Kidney tubule cell (primary cell): ENCODE measurements around the gene P2RY12.

Experiments used
- DNase-seq: peaks from one replicate; pipeline ENCODE4 v3.0.0-alpha.2; 2018; ENCODE audit warnings: low spot score

The P2RY12 gene

DNA sequence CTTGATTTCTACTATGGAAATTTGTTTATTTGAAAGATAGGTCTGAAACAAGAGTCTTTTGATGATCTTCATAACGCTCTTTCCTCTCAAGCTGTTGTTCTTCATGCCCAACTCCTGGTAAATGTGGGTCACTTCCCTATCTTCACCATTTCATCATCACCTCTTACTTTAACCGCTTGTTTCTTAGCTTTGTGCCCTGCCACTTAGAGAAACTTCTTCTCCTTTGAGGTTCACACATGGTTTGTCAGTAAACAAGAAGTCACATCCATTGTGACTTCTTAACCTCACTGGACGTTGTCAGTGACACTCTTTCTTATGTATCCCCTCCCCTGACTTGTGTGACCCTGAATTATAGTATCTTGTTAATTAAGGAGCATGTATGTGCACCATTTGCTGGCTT is 38.3 kb downstream of the P2RY12 start:
- DNase-seq: no peak

DNA sequence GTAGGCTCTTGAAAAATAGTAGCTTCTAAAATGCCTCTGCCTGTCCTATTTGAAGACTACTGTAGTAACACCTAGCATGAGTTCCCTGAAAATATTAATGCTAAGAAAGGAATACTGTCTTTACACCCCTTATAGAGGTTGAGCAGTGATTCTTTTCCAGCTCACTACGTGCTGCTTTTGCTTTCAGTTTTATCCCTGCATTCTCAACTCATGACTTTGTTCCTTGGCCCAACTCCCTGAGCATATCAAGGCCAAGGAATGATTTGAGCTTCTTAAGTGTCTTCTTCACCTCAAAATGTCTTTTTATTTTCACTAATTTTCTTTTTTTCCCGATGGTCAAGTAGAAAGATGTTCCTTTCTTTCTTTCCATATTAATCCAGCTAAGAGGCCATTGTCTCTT is 38.7 kb downstream of the P2RY12 start:
- DNase-seq: peak; percentile 61

- no peak for DNase-seq
Observed at GRCh38 chr3:151331696-151332095, 52.9 kb downstream of the P2RY12 start.

GRCh38 chr3:151330899-151331298 is 53.7 kb downstream of the P2RY12 start:
- no peak for DNase-seq

- no peak for DNase-seq
Observed at GRCh38 chr3:151330379-151330778, 54.2 kb downstream of the P2RY12 start.

GRCh38 chr3:151329363-151329762 is 55.2 kb downstream of the P2RY12 start, which contains the start of gene P2RY13:
P2RY13 (minus strand) TSS chr3:151329549; CDS start chr3:151329528, 21 bp downstream.
- DNase-seq: no peak

GRCh38 chr3:151328298-151328995 is 56.1 kb downstream of the P2RY12 start:
- DNase-seq: peak; percentile 48

DNA sequence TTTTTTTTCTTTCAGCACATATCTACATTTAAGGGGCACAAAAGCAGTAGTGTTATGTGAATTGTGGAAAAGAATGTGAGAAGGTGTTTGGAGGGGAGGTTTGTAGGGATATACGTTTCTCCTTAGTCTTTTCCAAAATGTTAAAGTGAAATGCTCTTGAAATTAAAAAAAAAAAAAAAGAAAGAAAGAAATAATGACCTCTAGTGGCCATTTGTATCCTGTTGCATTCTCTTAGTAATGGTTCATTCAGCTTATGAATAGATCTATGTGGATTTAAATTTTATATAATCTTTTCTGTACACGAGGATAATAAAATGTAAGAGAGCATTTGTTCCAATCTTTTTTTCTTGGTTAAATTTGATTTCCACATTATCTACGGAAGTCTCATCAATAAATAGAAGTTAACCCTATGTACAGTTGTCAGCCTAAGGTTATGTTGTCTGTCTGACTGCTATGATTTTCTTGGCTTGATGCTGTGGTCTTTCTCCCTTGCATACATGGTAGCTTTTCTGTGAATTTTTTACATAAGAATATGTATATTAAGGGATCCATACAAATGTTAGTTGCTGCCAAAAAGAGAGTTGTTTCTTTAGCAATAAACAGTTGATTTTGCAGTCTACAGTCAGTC is 56.9 kb downstream of the P2RY12 start:
- peak; percentile 47 for DNase-seq

DNA sequence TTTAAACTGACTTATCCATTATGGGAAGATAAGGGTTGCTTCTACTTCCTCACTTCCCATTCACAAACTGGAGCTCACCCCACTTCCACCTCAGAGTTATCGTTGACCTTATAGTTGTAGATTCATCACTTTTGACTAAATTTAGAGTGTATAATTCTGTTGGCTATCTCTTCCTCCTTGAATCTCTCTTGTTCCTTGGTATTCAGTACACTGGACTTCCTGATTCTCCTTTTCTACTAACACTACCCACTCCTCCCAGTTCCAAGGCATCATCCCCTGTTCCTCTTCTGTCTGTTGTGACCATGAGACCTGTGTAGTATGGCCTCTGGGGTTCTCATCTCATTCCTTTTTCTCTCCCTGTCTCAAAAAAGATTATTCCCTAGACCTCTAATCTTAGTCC is 62.0 kb downstream of the P2RY12 start:
- no peak for DNase-seq

GRCh38 chr3:151321526-151321925 is 63.0 kb downstream of the P2RY12 start:
- DNase-seq: no peak

- DNase-seq: no peak
Observed at GRCh38 chr3:151320131-151320530, 64.4 kb downstream of the P2RY12 start.

GRCh38 chr3:151319628-151320027 is 64.9 kb downstream of the P2RY12 start:
- peak; percentile 13 for DNase-seq

DNA sequence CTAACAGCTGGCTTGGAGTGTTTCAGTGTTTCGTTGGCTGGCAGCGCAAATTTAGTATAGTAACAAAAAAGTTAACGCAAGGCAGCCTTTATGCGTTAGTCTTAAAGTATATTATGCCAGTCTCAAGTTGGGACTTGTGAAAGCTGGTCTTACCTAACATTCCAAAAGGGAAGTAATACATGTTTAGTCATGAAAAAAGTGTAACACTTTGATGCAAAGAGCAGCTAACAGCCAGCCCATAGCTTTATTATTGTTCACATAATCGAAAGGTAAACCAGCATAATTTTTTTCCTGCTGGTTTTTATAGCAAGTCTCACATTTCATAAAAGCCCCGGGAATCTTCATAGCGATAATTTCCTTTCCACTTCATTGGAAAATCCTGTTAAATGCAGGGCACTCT is 65.6 kb downstream of the P2RY12 start:
- no peak for DNase-seq

GRCh38 chr3:151318313-151318712 is 66.2 kb downstream of the P2RY12 start:
- DNase-seq: no peak

DNA sequence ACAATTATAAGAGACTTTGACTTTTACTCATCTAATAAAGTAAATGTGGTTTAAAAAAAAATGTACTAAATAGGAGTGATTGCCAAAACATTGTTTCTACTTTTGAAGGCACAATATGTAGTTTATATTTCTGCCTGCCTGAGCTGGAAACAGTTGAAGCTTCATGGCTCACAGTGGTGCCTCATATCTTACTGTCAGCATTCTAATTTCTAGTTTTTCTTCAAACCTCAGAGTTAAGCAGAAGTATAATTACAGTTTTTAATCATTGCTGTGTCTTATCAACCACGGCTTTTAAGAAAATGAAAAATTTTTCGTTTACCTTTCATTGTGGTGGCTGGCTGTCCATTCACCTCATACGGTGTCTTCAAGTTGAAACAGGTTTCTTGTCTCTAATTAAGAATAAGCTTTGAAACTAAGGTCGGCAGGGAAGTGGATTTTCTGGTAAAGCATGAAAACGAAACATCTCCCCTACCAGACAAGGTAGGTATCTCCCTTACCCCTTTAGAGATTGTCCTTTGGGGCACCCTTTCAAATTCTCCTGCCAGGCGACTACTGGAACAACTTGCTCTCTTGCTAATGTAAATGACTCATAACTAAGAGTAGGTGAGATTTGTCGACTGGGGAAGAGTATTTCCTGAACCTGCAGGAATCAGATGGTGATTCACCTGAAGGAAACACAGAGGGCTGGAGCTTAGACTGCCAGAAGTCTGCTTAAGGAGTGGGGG is 68.1 kb downstream of the P2RY12 start, which contains the start of gene GPR87:
Gene GPR87 (minus strand): TSS at position 554 of the 725 bp plus-strand sequence. CDS start 16,720 bp downstream, outside the sequence.
- DNase-seq: peak; percentile 96

- DNase-seq: peak; percentile 11
Observed at GRCh38 chr3:151315846-151316245, 68.7 kb downstream of the P2RY12 start.

GRCh38 chr3:151315136-151315535 is 69.4 kb downstream of the P2RY12 start:
- DNase-seq: peak; percentile 41

- no peak for DNase-seq
Observed at GRCh38 chr3:151314593-151314992, 70.0 kb downstream of the P2RY12 start.

DNA sequence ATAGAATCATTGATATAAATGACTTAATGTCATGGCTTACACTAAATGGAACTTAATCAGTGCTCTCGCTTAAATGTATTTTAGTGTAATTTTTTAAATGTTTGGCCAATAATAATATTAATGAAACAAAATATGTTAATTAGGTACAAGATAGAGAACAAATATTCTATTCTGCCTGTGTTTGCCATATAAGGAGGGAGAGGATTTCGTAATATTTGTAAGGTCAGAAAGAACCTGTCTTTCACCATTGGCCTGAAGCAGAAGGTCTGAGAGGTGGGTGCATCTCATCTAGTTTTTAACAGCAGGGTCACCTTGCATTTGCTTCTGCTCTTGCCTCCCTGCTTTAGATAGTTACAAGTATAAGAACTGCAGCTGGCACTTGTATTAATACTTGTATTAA is 70.4 kb downstream of the P2RY12 start:
- no peak for DNase-seq

DNA sequence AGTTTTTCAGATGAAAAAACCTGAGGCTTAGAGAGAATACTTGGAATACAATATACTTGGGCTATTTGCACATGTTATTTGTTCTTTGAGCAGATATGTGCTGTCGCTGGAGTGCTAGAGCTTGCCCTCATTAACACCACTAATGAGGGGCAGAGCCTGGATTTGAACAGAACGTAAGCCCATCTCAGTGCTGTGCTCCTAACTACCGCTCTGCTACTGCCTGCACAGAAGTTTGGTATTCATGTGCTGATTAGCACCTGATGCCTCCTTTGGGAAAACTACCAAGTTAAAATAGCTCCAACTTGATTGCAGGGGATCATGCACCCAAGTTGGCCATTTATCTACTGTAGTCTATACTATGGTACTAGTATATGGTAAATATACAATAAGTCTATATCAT is 71.6 kb downstream of the P2RY12 start:
- DNase-seq: no peak

GRCh38 chr3:151309566-151309965 is 75.0 kb downstream of the P2RY12 start:
- no peak for DNase-seq

- peak; percentile 33 for DNase-seq
Observed at GRCh38 chr3:151307583-151308488, 76.7 kb downstream of the P2RY12 start.
